HEK293 (cell line): ENCODE results near the gene HYAL3.

Experiments
- CTCF ChIA-PET: fragments of 350-600 bp; formaldehyde crosslinking; extraction: SDS; loops from one replicate; lab custom pipeline; 2021; ENCODE audit warnings: antibody characterized with exemption; lab: Yijun Ruan, JAX
- POLR2A ChIA-PET: fragments of 300-600 bp; formaldehyde crosslinking; extraction: SDS; loops from one replicate; lab custom pipeline; 2020; ENCODE audit warnings: antibody characterized with exemption, inconsistent platforms; lab: Yijun Ruan, JAX
- H3K27ac ChIP-seq: fragments of 200-500 bp; sonication (Bioruptor generic); 2 replicates; pipeline ENCODE4 v1.5.1; 2014; ENCODE audit warnings: low read depth, low read length, control low read depth, inconsistent platforms; ENCODE audit errors: extremely low read depth
- H3K36me3 ChIP-seq, 2 experiments: fragments of 200-500 bp in 1 of 2; sonication (Bioruptor generic) in 1 of 2; 1 replicate in 1 of 2; 2 replicates in 1 of 2; pipeline ENCODE4 v1.5.1; 2014 to 2017; ENCODE audit warnings: inconsistent platforms in 2 of 2, low read length in 2 of 2; ENCODE audit not compliant: control insufficient read depth in 2 of 2, insufficient read depth in 1 of 2
- H3K4me1 ChIP-seq: fragments of 200-500 bp; sonication (Bioruptor generic); 2 replicates; pipeline ENCODE4 v1.5.1; 2014; ENCODE audit warnings: mild to moderate bottlenecking, low read length, inconsistent platforms; ENCODE audit not compliant: control insufficient read depth, insufficient read depth
- H3K4me3 ChIP-seq: 2 replicates; pipeline ENCODE4 v1.5.1; 2011; ENCODE audit warnings: low read depth, mild to moderate bottlenecking, control low read depth, low read length, moderate library complexity
- H3K9me3 ChIP-seq: fragments of 200-500 bp; sonication (Bioruptor generic); 2 replicates; pipeline ENCODE4 v1.5.1; 2014; ENCODE audit warnings: low read depth, low read length, inconsistent platforms; ENCODE audit not compliant: control insufficient read depth, insufficient read depth
- INSM2 ChIP-seq: fragments of 450-650 bp; formaldehyde crosslinking; IDR thresholded peaks from 2 replicates; pipeline ENCODE4 v1.5.1; 2016; ENCODE audit warnings: missing biosample characterization, missing genetic modification characterization
- KLF10 ChIP-seq: fragments of 450-650 bp; IDR thresholded peaks from 2 replicates; pipeline ENCODE4 v1.5.1; 2018; ENCODE audit warnings: missing biosample characterization, mild to moderate bottlenecking, missing genetic modification characterization
- KLF17 ChIP-seq: fragments of 450-650 bp; formaldehyde crosslinking; IDR thresholded peaks from 2 replicates; pipeline ENCODE4 v1.5.1; 2016; ENCODE audit warnings: missing biosample characterization, missing genetic modification characterization
- SCRT1 ChIP-seq: fragments of 450-650 bp; formaldehyde crosslinking; IDR thresholded peaks from 2 replicates; pipeline ENCODE4 v1.5.1; 2016; ENCODE audit warnings: missing biosample characterization, missing genetic modification characterization, borderline replicate concordance
- SCRT2 ChIP-seq: fragments of 450-650 bp; formaldehyde crosslinking; IDR thresholded peaks from 2 replicates; pipeline ENCODE4 v1.5.1; 2016; ENCODE audit warnings: missing biosample characterization, missing genetic modification characterization
- SP2 ChIP-seq: fragments of 450-650 bp; formaldehyde crosslinking; IDR thresholded peaks from 2 replicates; pipeline ENCODE4 v1.5.1; 2016; ENCODE audit warnings: missing biosample characterization, missing genetic modification characterization
- SP7 ChIP-seq: fragments of 450-650 bp; formaldehyde crosslinking; IDR thresholded peaks from 2 replicates; pipeline ENCODE4 v1.5.1; 2016; ENCODE audit warnings: missing biosample characterization, missing genetic modification characterization
- ZEB2 ChIP-seq: fragments of 450-650 bp; formaldehyde crosslinking; IDR thresholded peaks from 2 replicates; pipeline ENCODE4 v1.5.1; 2016; ENCODE audit warnings: missing biosample characterization, missing genetic modification characterization
- ZNF112 ChIP-seq: fragments of 450-650 bp; formaldehyde crosslinking; IDR thresholded peaks from 2 replicates; pipeline ENCODE4 v1.5.0; 2017; ENCODE audit warnings: missing biosample characterization, missing genetic modification characterization
- ZNF133 ChIP-seq: fragments of 450-650 bp; formaldehyde crosslinking; IDR thresholded peaks from 2 replicates; pipeline ENCODE4 v1.5.1; 2016; ENCODE audit warnings: missing biosample characterization, missing genetic modification characterization
- ZNF26 ChIP-seq: fragments of 450-650 bp; formaldehyde crosslinking; IDR thresholded peaks from 2 replicates; pipeline ENCODE4 v1.5.1; 2016; ENCODE audit warnings: missing biosample characterization, missing genetic modification characterization
- ZNF292 ChIP-seq: fragments of 450-650 bp; formaldehyde crosslinking; IDR thresholded peaks from 2 replicates; pipeline ENCODE4 v1.5.1; 2016; ENCODE audit warnings: low read depth, missing biosample characterization, missing genetic modification characterization, borderline replicate concordance
- ZNF391 ChIP-seq: fragments of 450-650 bp; formaldehyde crosslinking; IDR thresholded peaks from 2 replicates; pipeline ENCODE4 v1.5.1; 2016; ENCODE audit warnings: low read depth, missing biosample characterization, missing genetic modification characterization, borderline replicate concordance
- ZNF398 ChIP-seq: fragments of 450-650 bp; formaldehyde crosslinking; IDR thresholded peaks from 2 replicates; pipeline ENCODE4 v1.5.1; 2017; ENCODE audit warnings: missing biosample characterization, missing genetic modification characterization
- ZNF530 ChIP-seq: fragments of 450-650 bp; formaldehyde crosslinking; IDR thresholded peaks from 2 replicates; pipeline ENCODE4 v1.5.1; 2016; ENCODE audit warnings: low read depth, missing biosample characterization, missing genetic modification characterization
- ZNF544 ChIP-seq: fragments of 450-650 bp; formaldehyde crosslinking; IDR thresholded peaks from 2 replicates; pipeline ENCODE4 v1.5.0; 2017; ENCODE audit warnings: missing biosample characterization, missing genetic modification characterization
- ZNF555 ChIP-seq: fragments of 450-650 bp; formaldehyde crosslinking; conservative IDR thresholded peaks from 2 replicates; pipeline ENCODE4 v1.5.1; 2017; ENCODE audit warnings: missing biosample characterization, mild to moderate bottlenecking, missing genetic modification characterization, inconsistent platforms
- ZNF585B ChIP-seq: fragments of 450-650 bp; formaldehyde crosslinking; IDR thresholded peaks from 2 replicates; pipeline ENCODE4 v1.5.1; 2016; ENCODE audit warnings: missing biosample characterization, missing genetic modification characterization
- ZNF624 ChIP-seq: fragments of 450-650 bp; formaldehyde crosslinking; IDR thresholded peaks from 2 replicates; pipeline ENCODE4 v1.5.1; 2017; ENCODE audit warnings: missing biosample characterization, missing genetic modification characterization
- ZNF629 ChIP-seq: fragments of 450-650 bp; formaldehyde crosslinking; IDR thresholded peaks from 2 replicates; pipeline ENCODE4 v1.5.1; 2017; ENCODE audit warnings: missing biosample characterization, missing genetic modification characterization
- ZNF704 ChIP-seq: fragments of 450-650 bp; formaldehyde crosslinking; IDR thresholded peaks from 2 replicates; pipeline ENCODE4 v1.5.1; 2016; ENCODE audit warnings: missing biosample characterization, missing genetic modification characterization
- ZNF792 ChIP-seq: fragments of 450-650 bp; formaldehyde crosslinking; IDR thresholded peaks from 2 replicates; pipeline ENCODE4 v1.5.1; 2016; ENCODE audit warnings: missing biosample characterization, missing genetic modification characterization
- ZNF837 ChIP-seq: fragments of 450-650 bp; formaldehyde crosslinking; IDR thresholded peaks from 2 replicates; pipeline ENCODE4 v1.5.1; 2016; ENCODE audit warnings: missing biosample characterization, missing genetic modification characterization
- ZXDB ChIP-seq: fragments of 450-650 bp; formaldehyde crosslinking; IDR thresholded peaks from 2 replicates; pipeline ENCODE4 v1.5.1; 2016; ENCODE audit warnings: missing biosample characterization, missing genetic modification characterization

Gene HYAL3

GRCh38 chr3:50275141-50275995 is 23.8 kb downstream of the HYAL3 start:
- no peaks in the 10 kb centered on the region for H3K4me1 ChIP-seq
- no peaks in the 10 kb centered on the region for H3K36me3 ChIP-seq
- TF ChIP-seq SP7 (tag by site-specific recombination): no peak
- TF ChIP-seq SP2 (tag by site-specific recombination): peak; percentile 25; the same call in 1 of the 2 replicates
- TF ChIP-seq, all 188 proteins: peak for 1
- ChIA-PET POLR2A (interaction anchor here (0.5 to 0.8 kb wide), 3 partner anchors 12 to 132 kb away, joined by 3 to 10 read pairs (median 3); no protein-coding TSS in a partner anchor), CTCF (interaction anchor here (0.6 to 2.2 kb wide), 19 partner anchors 10 to 83 kb away, joined by 3 to 21 read pairs (median 4); partner anchors contain the start of genes HYAL2, HYAL3 and NAA80)
- Histone ChIP-seq H3K4me3 (no peak overlapping the region), H3K9me3 (no peaks in the 10 kb centered on the region), H3K27ac (no peak overlapping the region)

- ChIA-PET POLR2A (interaction anchor here (0.5 kb wide), 1 partner anchor 11 kb away, joined by 3 read pairs; no protein-coding TSS in a partner anchor), CTCF (interaction anchor here (0.6 to 2.2 kb wide), 20 partner anchors 9 to 82 kb away, joined by 3 to 21 read pairs (median 4); partner anchors contain the start of genes HYAL2, HYAL3 and NAA80)
- H3K4me3 ChIP-seq: no peak overlapping the region
- no peak for TF ChIP-seq ZNF837 (tag by site-specific recombination)
- peak; percentile 53; the same call in 1 of the 2 replicates for TF ChIP-seq SCRT1 (tag by site-specific recombination)
- TF ChIP-seq ZNF292: no peak
- TF ChIP-seq ZNF624 (tag by site-specific recombination): no peak
- TF ChIP-seq ZNF629 (tag by site-specific recombination): peak; percentile 76
- peak; percentile 27; the same call in 1 of the 2 replicates for TF ChIP-seq SP7 (tag by site-specific recombination)
- no peak for TF ChIP-seq ZNF792 (tag by site-specific recombination)
- TF ChIP-seq KLF10 (tag by site-specific recombination): no peak
- no peak for TF ChIP-seq ZNF391 (tag by site-specific recombination)
- TF ChIP-seq ZNF544 (tag by site-specific recombination): no peak
- TF ChIP-seq KLF17 (tag by site-specific recombination): 0 out of 2 replicates have a peak, but pooled peaks have one; percentile 34
- TF ChIP-seq ZXDB (tag by site-specific recombination): no peak
- TF ChIP-seq ZNF133 (tag by site-specific recombination): peak; percentile 99
- no peak for TF ChIP-seq ZNF530 (tag by site-specific recombination)
- no peak for TF ChIP-seq ZNF555 (tag by site-specific recombination)
- no peak for TF ChIP-seq ZNF112 (tag by site-specific recombination)
- TF ChIP-seq ZNF704 (tag by site-specific recombination): no peak
- no peak for TF ChIP-seq INSM2
- TF ChIP-seq ZEB2 (tag by site-specific recombination): 0 out of 2 replicates have a peak, but pooled peaks have one; percentile 39
- peak; percentile 49; the same call in 1 of the 2 replicates for TF ChIP-seq ZNF398 (tag by site-specific recombination)
- no peak for TF ChIP-seq ZNF26 (tag by site-specific recombination)
- no peak for TF ChIP-seq ZNF585B
- 0 out of 2 replicates have a peak, but pooled peaks have one; percentile 20 for TF ChIP-seq SCRT2 (tag by site-specific recombination)
Measured at GRCh38 chr3:50274371-50275104, 24.7 kb downstream of the HYAL3 start.

More at GRCh38 chr3:50274371-50275104, 24.7 kb downstream of the HYAL3 start:
- H3K36me3 ChIP-seq: no peaks in the 10 kb centered on the region
- H3K27ac ChIP-seq: no peak overlapping the region
- H3K4me1 ChIP-seq: no peaks in the 10 kb centered on the region
- H3K9me3 ChIP-seq: no peaks in the 10 kb centered on the region
